Activated CD4-positive, alpha-beta T cell treated with anti-CD3 and anti-CD28 coated beads, Interleukin-2, amount 50 U/mL, for 1 hour (primary cell): ENCODE data around the gene TNS1.

Experiments
- DNase-seq: peaks from one replicate; pipeline ENCODE4 v3.0.0-alpha.2; 2020

The TNS1 gene

DNA sequence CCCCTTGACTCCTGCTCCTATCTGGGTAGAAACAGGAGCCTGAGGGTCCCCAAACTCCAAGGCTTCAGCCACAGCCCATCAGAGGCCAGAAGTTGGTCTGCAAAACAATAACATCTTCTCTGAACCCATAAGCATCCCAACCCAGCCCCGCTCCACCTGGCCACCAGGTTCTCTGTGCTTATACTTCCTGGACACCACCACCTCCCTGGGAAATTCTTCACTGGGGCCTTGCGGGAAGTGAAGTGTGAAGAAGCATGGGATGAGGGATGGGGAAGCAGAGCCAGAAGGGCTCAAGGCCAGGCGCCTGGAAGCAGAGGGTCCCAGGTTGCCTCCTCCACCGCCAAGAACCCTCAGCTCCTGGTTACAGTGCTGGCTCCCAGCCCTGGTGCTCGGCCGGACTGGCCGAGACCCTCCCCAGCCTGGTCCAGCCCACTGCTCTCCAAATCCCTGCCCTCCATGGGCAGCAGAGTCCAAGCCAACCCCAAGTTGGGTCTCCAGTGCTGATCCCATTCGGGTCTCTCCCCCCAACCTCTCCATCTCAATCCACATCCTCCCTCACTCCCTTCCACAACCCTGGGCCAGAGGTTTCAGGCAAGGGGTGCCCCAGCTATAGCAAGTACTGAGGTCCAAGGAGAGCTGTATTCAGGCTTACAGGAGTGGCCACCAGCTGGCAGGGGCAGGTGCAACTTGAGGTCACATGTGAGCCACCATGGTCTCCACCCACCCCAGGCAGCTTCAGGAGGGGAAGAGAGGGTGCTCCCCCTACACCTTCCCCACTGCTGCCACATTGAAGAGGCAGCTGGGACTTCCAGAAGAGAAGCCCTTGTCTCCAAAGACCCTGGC is 60.7 kb downstream of the TNS1 start:
- no peak for DNase-seq

DNA sequence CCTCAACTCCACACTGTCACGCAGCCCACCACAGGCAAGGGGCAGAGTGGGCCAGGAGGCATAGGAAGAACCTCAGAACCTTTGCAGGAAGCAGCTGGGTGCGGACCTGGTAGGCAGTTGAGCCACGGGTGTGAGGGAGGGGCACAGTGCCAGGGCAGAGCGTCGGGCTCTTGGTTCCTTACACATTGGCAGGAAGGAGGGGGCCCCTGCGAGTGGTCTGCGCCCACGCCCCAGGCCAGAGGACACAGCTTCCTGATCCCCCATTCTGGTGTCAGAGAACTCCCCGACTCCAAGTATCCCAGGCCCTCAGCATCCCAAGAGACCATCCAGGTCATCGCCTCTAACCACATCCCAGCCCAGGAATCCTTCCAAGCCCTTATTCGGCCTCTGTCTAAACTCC is 61.5 kb downstream of the TNS1 start:
- DNase-seq = no peak

DNA sequence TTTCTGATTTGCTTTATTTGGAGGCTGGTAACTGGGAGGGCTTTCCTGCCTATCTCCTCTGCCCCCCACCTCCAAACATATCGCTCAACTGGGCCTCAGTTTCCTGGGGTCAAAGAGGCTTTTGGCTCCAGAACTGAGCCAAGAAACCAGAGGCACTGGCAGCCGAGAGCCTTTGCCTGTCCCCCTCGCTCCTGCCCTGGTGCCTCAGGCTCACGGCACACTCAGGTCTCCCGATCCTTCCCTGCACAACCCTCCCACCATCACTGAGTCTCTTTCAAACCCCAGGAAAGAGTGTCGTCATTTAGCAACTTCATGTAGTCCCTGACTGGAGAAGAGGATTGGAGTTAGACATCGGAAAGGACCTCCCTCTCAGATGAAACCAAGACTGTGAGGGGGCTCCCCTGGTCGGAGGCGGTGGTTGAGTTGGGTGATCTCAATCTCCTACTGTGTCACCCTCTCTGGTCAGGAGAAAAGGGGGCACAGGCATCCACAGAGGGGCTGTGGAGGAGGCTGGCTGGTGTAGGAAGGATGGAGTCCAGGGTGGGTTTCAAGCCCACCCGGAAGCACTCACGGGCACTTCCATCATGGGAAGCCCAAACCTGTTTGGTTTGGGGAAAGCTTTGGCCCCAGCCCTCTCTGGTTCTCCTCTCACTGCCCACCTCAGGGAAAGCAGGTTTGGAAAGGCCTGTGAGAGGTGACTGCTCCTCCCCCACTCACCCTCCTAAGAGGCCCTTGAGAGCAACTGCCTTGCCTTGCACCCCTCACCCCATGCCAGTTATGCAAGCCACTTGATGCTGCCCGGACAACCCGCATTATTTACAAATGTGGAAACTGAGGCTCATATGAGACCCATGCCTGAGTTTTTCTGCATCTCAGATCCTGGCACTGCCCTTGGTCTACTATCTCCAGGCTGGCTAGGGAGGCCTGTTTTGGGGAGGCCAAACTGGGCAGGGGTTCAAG is 62.3 kb downstream of the TNS1 start:
- DNase-seq = no peak

DNA sequence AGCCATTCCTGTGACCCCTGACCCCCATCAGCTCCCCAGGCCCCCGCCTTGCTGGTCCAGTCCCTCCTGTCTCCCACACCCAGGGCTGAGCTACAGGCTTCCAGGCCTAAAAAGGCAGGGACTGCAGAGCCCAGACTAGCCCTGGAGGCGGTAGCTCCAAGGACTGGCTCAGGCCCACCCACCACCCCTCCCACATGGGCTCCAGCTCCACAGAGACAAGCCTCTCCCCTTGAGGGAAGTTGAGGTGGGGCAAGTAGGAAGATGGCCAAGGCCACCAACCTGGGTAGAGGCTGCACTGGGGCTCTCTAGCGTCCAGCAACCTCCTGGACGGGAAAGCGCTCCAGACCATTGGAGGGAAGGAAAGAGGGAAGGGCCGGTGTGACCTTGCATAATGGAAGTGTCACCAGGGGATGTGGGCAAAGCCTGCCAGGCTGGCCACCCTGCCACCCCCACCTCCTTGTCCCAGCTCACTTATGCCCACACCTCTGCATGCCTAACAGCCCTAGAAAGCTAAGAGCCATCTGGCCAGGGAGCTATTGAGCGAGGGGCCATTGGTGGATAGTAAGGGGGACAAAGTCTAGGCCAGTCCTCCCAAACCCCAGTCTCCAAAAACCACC is 63.1 kb downstream of the TNS1 start:
- DNase-seq = no peak

DNA sequence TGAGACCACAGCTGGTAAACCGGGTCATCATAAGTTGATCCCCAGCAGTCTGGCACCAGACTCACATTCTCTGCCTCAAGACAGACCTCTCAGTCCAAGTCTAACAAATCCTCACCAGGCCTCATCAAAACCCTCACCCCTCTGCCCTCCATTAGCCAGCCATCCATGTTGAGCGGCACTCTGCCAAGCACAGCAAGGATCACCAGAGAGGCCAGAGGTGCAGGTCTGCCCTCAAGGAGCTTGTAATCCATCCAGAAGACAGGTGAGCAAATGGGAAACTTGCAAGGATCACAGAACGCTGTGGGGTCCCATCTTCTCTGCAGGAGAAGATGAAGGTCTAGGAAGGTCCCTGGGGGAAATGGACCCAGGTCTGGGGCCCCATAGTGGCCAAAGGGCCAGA is 63.6 kb downstream of the TNS1 start:
- DNase-seq = no peak

DNA sequence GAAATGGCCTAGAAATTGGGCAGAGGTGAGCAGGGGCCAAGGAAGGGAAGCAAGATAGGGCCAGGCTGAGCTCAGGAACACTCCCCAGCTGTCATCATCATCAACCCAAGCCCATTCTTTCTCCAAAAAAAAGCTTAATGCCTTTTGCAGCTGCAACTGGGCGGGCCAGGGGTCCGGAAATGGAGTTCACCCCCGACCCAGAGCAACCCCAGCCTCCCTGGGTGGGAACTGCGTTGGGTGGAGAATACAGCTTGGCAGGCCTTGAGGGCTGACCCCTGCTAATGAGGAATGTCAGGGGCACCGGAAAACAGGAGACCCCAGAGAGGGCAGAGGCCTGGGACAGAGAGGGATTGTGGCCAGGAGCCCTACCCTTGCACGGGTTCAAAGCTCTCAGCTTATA is 64.8 kb downstream of the TNS1 start:
- no peak for DNase-seq

DNA sequence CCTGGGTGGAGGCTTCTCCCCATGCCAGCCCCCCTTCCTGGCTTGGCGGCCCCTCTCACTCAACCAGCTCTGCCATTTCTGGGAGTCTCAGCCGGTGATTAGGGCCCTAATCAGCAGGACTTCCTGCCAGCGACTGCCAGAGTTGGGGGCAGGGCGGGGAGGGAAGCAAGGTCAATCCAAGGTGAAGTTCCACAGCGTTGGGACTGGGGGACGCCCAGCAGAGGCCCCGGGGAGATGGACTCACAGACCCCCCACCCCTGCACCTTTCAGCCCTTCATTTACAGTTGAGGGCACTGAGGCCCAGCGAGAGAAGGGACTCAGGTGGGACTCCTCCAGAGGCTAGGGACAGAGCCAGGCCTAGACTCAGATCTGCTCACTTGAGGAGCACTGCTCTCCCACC is 65.3 kb downstream of the TNS1 start:
- no peak for DNase-seq

DNA sequence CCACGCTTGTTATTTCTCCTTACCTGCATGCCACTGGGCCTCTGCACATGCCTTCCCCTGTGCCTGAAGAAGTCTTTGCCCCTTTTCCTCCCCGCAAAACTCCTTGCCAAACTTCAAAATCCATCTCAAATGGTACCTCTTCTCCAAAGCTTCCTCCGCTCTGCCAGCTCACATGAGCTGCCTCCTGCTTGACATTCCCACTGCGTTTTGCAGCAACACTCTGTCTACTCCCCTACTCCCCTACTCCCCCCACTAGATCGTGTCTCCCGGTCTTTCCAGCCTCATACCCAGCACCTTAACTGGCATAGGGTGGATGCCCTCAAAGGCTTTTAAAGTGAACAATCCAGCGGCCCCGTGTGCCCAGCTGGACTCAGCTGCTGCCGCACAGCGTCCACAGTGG is 65.8 kb downstream of the TNS1 start:
- no peak for DNase-seq

DNA sequence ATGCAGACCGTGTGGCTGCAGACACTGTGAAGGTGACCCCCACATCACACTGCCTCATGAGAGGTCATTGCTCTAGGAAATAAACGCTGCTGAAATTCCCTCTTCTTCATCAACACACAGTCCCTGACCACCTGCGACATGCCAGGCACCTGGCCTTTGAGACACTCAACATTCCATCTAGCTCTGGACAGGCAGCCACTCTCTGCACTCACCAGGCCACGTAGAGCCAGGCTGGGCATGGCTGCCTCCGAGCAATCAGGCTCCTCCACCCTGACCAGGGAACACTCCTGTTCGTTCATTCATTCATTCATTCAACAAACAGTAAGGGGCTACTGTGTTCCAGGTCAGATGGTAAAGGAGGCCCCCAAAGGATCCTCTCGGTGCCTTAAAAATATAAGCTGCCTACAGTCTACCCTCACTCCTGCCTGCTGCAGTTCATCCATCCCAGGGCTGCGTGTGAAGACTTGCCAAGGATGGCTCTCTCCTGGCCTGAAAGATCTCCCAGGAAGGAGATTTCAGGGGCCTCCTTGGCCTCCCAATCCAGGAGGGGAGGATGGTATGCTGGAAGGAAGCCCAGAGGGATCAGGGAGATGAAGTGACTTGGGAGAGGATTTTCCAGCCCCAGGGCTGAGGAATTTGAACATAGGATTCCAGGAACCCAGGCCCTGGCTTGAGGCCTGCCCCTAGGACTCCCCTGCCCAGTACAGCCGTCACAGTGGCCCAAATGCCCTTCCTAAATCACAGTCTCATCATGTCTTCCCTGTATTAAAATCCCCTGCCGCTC is 66.7 kb downstream of the TNS1 start:
- no peak for DNase-seq

DNA sequence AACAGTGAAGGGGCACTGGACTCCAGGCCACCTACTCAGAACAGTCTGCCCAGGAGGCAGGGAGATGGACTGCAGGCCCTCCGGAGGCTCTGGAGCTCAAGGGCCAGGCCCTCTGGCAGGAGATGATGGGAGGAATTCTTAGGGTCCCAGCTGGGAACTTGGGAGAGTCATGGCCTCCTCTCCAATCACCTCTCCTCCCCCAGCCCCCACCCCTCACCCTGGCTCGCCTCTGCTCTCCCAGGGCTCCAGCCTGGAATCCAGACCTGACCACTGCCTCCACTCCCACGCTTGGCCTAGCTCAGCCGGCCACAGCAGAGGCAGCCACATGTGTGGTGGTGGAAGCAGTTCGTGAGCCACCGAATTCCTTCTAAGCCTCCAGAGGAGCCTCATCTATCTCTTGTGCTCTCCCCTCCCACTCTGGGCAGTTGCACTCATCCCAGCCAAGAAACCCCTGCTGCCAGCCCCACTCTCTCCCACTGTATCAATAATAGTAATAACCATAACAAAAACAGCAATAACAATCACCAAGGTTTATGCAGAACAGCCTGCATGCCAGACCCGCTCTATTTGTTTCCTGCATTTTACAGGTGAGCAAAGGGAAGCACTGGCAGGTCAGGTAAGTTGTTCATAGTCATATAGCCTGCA is 67.4 kb downstream of the TNS1 start:
- DNase-seq = no peak

DNA sequence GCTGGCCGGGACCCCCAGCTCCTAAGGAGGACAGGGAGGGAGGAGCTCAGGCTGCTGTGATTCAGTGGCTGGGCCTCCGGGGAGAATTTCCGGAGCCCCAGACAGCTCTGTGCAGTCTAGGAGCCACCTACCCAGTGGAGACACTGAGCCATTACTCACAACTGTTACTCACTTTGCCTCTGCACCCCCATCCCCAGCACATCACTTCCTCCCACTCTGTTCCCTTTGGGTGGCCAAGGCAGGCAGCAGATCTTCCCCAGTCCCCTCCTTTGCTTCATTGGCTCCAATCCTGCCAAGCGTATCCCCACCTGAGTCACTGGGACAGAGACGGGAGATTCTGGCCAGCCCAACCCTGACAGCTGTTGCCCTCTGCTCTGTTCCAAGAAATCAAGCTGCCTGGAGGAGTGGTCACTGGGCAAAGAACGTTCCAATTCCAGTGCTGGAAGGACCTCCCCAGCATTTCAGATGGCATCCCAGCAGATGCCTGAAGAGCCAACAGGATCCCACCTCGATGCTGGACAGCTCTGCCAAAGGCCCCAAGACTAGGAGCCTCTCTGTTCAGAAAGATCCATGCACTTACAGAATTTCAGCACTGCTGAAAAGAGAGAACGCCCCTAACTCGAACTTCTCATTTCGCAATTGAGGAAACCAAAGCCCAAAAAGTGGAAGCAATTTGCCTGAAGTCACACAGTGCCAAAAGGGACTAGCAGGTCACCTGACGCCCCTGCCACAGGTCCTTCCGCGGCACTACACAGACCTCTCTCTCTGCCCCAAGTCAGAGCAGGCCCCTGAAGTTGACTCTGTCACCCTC is 68.3 kb downstream of the TNS1 start:
- DNase-seq = no peak

DNA sequence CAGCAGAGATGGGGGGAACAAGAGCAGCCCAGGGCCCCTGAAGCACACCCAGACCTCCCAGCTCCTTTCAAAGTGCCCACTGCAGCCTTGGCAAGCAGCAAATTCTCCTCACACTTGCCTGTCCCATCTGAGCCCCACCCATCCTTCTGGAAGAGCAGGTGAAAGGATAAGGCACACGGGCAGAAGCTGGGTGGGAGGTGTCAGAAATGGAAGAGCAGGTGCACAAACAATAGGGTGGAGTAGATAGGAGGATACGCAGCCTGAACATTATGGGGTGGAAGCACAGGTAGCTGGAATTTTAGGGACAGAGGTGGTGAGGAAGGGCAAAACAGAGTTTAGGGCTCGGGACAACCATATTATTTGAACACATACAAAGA is 69.2 kb downstream of the TNS1 start:
- no peak for DNase-seq

DNA sequence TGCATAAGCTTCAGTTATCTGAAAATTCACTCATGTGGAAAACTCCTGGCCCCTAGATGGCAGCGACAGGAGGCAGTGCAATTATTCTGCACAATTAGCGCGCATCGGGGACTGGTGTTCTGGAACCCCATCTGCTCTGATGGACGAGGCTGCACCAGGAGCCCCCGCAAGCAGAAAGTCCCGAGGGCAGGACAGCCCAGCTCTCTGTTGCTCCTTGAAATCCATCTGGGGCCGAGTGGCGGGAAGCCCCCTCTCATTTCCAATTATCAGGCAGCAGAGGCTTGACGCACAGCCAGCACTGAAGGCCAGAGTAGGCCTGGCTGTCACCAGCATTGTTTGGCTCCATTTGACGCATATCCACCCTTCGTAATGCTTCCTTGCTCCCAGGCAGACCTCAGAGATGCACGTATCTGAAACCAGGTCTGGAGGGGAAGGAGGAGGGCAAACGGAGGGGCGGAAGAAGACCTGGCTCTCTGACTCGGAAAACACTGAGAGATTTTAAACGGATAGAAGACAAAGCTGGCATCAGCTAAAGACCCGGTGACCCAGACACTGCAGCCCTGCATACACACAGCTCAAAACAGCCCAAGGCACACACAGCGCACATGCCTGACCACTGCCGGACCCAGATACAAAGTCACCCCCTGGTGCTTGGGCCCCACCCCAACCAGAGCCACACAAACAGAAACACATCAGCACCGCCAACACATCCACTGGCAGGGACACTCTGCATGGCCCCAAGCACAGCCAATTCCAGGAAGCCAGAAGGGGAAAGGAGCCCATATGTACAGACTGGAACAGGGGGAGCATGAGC is 69.8 kb downstream of the TNS1 start:
- no peak for DNase-seq

DNA sequence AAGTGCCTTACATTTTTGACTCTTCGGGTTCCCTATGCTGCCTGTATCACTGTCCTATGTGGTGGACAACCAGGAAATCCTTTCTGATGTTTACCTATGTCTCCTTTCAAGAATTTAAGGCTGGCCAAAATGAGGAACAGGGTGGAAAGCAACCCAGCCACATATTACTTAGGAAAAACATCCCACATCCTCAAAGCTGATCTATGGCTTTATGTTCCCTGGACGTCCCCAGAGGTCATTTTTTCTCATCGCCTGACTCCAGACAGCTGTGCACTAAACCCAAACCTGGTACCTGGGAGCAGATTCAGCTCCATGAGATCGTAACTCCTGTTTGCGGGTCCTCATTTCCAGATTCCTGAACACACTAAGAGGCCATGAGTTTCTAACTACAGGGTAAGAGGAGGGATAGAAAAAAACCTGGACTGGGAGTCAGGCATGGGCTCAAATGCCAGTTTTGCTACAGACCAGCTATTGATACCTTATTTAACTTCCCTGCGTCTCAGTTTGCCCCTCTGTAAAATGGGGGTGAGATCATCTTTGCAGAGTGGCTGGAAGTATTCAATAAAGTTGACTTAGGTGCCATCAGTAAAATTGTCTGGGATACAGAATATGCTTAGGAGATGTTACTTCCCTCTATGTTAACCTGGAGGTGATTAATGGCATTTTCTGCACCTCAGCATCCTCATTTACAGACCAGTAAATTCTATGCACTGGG is 70.8 kb downstream of the TNS1 start:
- no peak for DNase-seq

DNA sequence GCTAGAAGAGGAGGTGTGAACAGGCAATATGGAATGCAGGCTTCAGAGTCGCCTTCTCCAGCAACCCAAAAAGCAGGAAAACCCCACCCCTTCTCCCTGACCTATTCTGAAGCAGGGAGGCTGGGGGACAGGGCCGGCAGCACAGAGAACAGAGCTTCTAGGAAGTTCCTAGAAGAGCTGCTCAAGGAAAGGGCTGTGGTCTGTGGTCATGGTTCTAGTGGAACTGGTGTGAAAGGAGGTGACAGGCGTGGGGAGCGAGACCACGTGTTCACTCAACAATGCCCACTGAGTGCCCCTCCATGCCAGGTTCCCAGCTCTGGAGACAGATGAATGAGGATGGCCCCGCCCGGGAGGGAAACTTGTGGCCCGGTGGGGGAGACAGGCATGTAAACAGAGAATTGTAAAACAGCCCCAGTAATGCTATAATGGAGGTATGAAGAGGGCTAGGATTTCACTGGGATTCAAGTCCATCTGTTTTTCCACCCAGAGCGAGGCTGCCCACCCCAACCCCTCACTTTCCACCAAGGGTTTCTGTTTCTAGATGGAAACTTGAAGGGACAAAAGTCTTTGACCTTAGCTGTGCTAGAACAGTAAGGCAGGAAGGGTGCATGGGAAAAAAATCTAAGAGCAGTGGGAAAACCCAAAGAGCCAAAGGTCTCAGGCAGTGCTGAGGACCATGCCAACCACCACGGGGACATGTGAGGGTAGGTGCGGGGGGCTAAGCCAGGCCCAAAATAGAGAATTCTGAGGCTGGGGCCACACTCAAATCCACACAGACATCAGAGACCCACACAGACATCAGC is 71.8 kb downstream of the TNS1 start:
- DNase-seq = no peak

DNA sequence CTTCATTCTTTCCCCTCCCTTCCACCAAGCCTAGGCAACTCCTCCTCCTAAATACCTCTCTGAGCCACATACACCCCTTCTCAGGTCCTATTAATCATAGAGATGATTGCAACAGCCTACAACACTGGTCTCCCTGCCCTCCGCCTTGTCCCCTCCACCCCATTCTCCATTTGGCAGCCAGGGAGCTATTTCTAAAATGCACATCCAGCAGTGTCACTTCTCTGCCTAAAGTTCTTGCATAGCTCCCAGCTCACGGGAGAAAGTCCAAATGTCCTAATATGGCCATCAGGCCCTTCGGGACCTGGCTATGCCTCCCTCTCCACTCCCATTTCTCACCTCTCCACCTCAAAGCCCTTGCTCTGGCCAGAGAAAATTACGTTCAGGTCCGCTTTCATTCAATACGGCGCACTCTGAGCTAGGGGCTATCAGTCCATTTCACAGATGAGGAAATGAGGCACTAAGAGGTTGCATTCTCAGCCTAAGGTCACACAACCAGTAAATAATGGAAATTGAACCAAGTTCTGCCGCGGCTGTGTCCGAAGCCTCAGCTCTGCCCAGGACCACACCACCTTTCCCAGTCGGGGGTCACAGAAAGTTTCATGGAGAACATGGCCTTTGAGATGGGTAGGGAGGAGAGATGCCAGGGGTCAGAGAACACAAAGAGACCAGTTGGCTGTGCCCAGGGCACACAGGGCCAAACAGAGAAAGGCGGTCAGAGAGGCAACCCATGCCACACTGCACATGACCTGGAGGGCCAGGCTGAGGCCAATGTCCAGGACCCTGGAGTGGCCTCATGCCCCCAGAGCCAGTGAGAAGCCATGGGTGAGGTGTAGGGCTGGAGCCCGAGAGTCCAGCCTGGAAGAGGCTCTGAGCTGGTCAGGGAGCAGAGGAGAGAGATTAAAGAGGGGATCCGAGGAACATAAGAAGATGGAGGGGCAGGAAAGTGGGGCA is 72.8 kb downstream of the TNS1 start:
- no peak for DNase-seq

DNA sequence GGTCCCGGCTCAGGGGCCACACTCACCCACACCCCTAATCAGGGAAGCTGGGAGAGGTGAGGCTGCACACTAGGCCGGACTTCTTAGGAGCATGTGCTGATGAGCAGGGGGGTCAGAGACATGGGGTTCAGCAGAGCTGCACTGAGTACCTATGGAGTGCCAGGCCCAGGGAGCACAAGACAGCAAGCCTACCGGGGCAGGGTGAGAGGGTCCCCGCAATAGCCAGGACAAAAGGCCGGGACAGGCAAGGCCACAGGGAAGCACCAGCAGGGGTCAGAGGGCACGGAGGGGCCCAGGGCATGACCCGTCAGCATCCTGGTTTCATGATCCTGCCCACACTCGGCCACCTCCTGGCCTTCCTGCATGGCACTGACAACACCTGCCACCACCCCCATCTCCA is 73.5 kb downstream of the TNS1 start:
- no peak for DNase-seq
